Mucosa of stomach (tissue), 1 donor: ENCODE data around the gene SEMA6A.

Experiments
- H3K27me3 ChIP-seq: one replicate; pipeline ENCODE4 v1.7.0; 2013; ENCODE audit warnings: mild to moderate bottlenecking, low read length; ENCODE audit not compliant: control insufficient read depth, insufficient read depth
- H3K36me3 ChIP-seq: one replicate; pipeline ENCODE4 v1.7.0; 2013; ENCODE audit warnings: low read length; ENCODE audit not compliant: control insufficient read depth, insufficient read depth
- H3K4me1 ChIP-seq: one replicate; pipeline ENCODE4 v1.7.0; 2013; ENCODE audit warnings: mild to moderate bottlenecking, low read length; ENCODE audit not compliant: control insufficient read depth, insufficient read depth
- H3K4me3 ChIP-seq: one replicate; pipeline ENCODE4 v1.7.0; 2013; ENCODE audit warnings: low read length
- H3K9ac ChIP-seq: one replicate; pipeline ENCODE4 v1.7.0; 2013; ENCODE audit warnings: mild to moderate bottlenecking, low read length, moderate library complexity
- H3K9me3 ChIP-seq: one replicate; pipeline ENCODE4 v1.7.0; 2013; ENCODE audit warnings: mild to moderate bottlenecking, low read length, moderate library complexity; ENCODE audit not compliant: control insufficient read depth
- donor health status: Pancreatic carcinoma.

Gene SEMA6A

GRCh38 chr5:116394186-116394867 is 180.3 kb downstream of the SEMA6A start:
- no peak overlapping the region for H3K4me3 ChIP-seq
- H3K9ac ChIP-seq = no peak overlapping the region
- H3K4me1 ChIP-seq = no peaks in the 10 kb centered on the region
- H3K27me3 ChIP-seq = no peaks in the 10 kb centered on the region
- no peaks in the 10 kb centered on the region for H3K9me3 ChIP-seq
- H3K36me3 ChIP-seq = no peaks in the 10 kb centered on the region
